Measurements from ENCODE around the gene ITFG1.

GRCh38 chr16:47250983-47251382 lies 209.9 kb downstream of the ITFG1 start:
- no peak for TF ChIP-seq ZNF589 (CRISPR knock-in tag; conservative IDR thresholded peaks at IDR 0.05)
- no peak for TF ChIP-seq HMGXB4 (CRISPR knock-in tag; IDR thresholded peaks at IDR 0.05; ENCODE audit: borderline replicate concordance in 1 of 2, low read depth in 1 of 2)
- no peak for TF ChIP-seq POLR2AphosphoS5 (IDR thresholded peaks at IDR 0.05; ENCODE audit: low read depth, low read length)
- TF ChIP-seq CTCF (CRISPR knock-in tag; IDR thresholded peaks at IDR 0.05): no peak
- TF ChIP-seq ZNF83 (CRISPR knock-in tag; IDR thresholded peaks at IDR 0.05; ENCODE audit: borderline replicate concordance): no peak
- no peak for TF ChIP-seq CAMTA2 (CRISPR knock-in tag; IDR thresholded peaks at IDR 0.05; ENCODE audit: borderline replicate concordance)
- no peak for TF ChIP-seq ZNF580 (CRISPR knock-in tag; IDR thresholded peaks at IDR 0.05; ENCODE audit: borderline replicate concordance, low read depth)
- TF ChIP-seq ZNF546 (CRISPR knock-in tag; conservative IDR thresholded peaks at IDR 0.05): no peak
- TF ChIP-seq TAF1 (CRISPR knock-in tag; IDR thresholded peaks at IDR 0.05): no peak
- TF ChIP-seq, protein P1, sequence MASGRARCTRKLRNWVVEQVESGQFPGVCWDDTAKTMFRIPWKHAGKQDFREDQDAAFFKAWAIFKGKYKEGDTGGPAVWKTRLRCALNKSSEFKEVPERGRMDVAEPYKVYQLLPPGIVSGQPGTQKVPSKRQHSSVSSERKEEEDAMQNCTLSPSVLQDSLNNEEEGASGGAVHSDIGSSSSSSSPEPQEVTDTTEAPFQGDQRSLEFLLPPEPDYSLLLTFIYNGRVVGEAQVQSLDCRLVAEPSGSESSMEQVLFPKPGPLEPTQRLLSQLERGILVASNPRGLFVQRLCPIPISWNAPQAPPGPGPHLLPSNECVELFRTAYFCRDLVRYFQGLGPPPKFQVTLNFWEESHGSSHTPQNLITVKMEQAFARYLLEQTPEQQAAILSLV (CRISPR knock-in tag; IDR thresholded peaks at IDR 0.05; ENCODE audit: borderline replicate concordance): no peak
- TF ChIP-seq IKZF4 (CRISPR knock-in tag; IDR thresholded peaks at IDR 0.05; ENCODE audit: borderline replicate concordance, low read depth, not compliant biosample characterization): no peak
- no peak for TF ChIP-seq MNT (IDR thresholded peaks at IDR 0.05)

Measured in HepG2 (cell line).